Left ventricle myocardium superior (tissue), 1 donor: ENCODE results near the gene ZC3H12D. TPM values are rescaled to one million over a fixed set of nuclear protein-coding genes. Genes with fewer than 3 reads are reported as not detected.
A peak's percentile ranks its signal among the peaks of the same experiment; 100 is the strongest.
"Not testable (repeated sequence)": the region's sequence is repeated elsewhere in the genome, so short reads cannot be mapped to it uniquely, and the experiment has no call there.

Experiments
- ATAC-seq: fragments of 200-7000 bp; cut with Tn5 transposase; one replicate; pipeline ENCODE4 v1.9.1; 2020; ENCODE audit warnings: mild to moderate bottlenecking, moderate library complexity
- DNase-seq: peaks from one replicate; pipeline ENCODE4 v3.0.0-alpha.2; 2020
- intact Hi-C: fragments of 100-400 bp; cut with micrococcal nuclease; formaldehyde crosslinking; loops from one replicate; pipeline ENCODE4 v1.11.0; 2022
- long read RNA-seq: library from polyadenylated mRNA; unstranded; transcript quantifications from one replicate; pipeline ENCODE4 v2.0.0, GENCODE V29; 2021
- total RNA-seq: library from RNA; stranded (reverse); fragmentation: NEBNext Ultra II Directional; extraction: Animal tissue kit (Norgen Biotek cat#: 25700); gene quantifications from one replicate; pipeline ENCODE4 v1.2.1, GENCODE V29; 2021
- donor health status: DM: no; HTN: yes; CAD: no; lungs with severe emphysema.

ZC3H12D gene
- total RNA-seq: 0.42 TPM
- long read RNA-seq, partial matches to known transcripts: 0 of 1 reads
- long read RNA-seq, other reads (novel, unspliced or antisense): 1 of 1 reads

GRCh38 chr6:149484733-149485700 is at the start of gene ZC3H12D:
ZC3H12D (minus strand) TSS chr6:149485014; CDS start chr6:149474543, 10,471 bp downstream.
- ATAC-seq: peak; percentile 67
- peak; percentile 76 for DNase-seq
- intact Hi-C loops: no loop called here

- no peak for ATAC-seq
- intact Hi-C loops: no loop called here
- DNase-seq: no peak
Observed at GRCh38 chr6:149529650-149530049, 44.8 kb upstream of the ZC3H12D start.

- ATAC-seq: no peak
- intact Hi-C loops: loop anchor here (5.0 kb wide), 1 partner anchor 433 kb away; no protein-coding TSS in a partner anchor
Observed at GRCh38 chr6:149515494-149515893, 30.7 kb upstream of the ZC3H12D start.

GRCh38 chr6:149513915-149514314 is 29.1 kb upstream of the ZC3H12D start:
- intact Hi-C loops: no loop called here
- DNase-seq (no peak), ATAC-seq (no peak)

More at GRCh38 chr6:149515494-149515893, 30.7 kb upstream of the ZC3H12D start:
- DNase-seq: no peak

- intact Hi-C loops: no loop called here
- DNase-seq: no peak
- ATAC-seq: no peak
Observed at GRCh38 chr6:149510793-149511512, 26.1 kb upstream of the ZC3H12D start.

GRCh38 chr6:149508485-149508884 is 23.7 kb upstream of the ZC3H12D start:
- intact Hi-C loops: no loop called here
- ATAC-seq (no peak), DNase-seq (no peak)

- intact Hi-C loops: no loop called here
- no peak for DNase-seq
- ATAC-seq: no peak
Observed at GRCh38 chr6:149503872-149504271, 19.1 kb upstream of the ZC3H12D start.

GRCh38 chr6:149503276-149503675 is 18.5 kb upstream of the ZC3H12D start:
- intact Hi-C loops: no loop called here

GRCh38 chr6:149501768-149502167 is 17.0 kb upstream of the ZC3H12D start:
- intact Hi-C loops: no loop called here
- ATAC-seq (no peak), DNase-seq (no peak)

More at GRCh38 chr6:149503276-149503675, 18.5 kb upstream of the ZC3H12D start:
- no peak for ATAC-seq
- DNase-seq: no peak

- intact Hi-C loops: no loop called here
- ATAC-seq: no peak
- no peak for DNase-seq
Observed at GRCh38 chr6:149501201-149501600, 16.4 kb upstream of the ZC3H12D start.

GRCh38 chr6:149500096-149500495 is 15.3 kb upstream of the ZC3H12D start:
- DNase-seq: no peak
- no peak for ATAC-seq
- intact Hi-C loops: no loop called here

GRCh38 chr6:149499066-149499465 is 14.3 kb upstream of the ZC3H12D start:
- ATAC-seq (peak; percentile 56), DNase-seq (no peak)
- intact Hi-C loops: no loop called here

- DNase-seq (no peak), ATAC-seq (no peak)
- intact Hi-C loops: no loop called here
Observed at GRCh38 chr6:149497365-149497764, 12.6 kb upstream of the ZC3H12D start.

- intact Hi-C loops, DNase-seq, ATAC-seq: not testable (repeated sequence)
Observed at GRCh38 chr6:149496597-149496996, 11.8 kb upstream of the ZC3H12D start.

GRCh38 chr6:149495349-149496016 is 10.7 kb upstream of the ZC3H12D start:
- intact Hi-C loops, ATAC-seq, DNase-seq: not testable (repeated sequence)

GRCh38 chr6:149494810-149495209 is 10.0 kb upstream of the ZC3H12D start:
- ATAC-seq, intact Hi-C loops, DNase-seq: not testable (repeated sequence)

- intact Hi-C loops: no loop called here
- ATAC-seq (no peak), DNase-seq (no peak)
Observed at GRCh38 chr6:149493761-149494320, 9.0 kb upstream of the ZC3H12D start.

- DNase-seq: no peak
- intact Hi-C loops: no loop called here
- ATAC-seq: no peak
Observed at GRCh38 chr6:149492798-149493343, 8.1 kb upstream of the ZC3H12D start.

GRCh38 chr6:149489967-149490366 is 5.2 kb upstream of the ZC3H12D start:
- DNase-seq (no peak), ATAC-seq (no peak)
- intact Hi-C loops: no loop called here
